GM12874 (cell line): Measurements from ENCODE around the gene NACAD.

Experiments
- CTCF ChIP-seq: IDR thresholded peaks from 2 replicates; pipeline ENCODE4 v1.5.1; 2011; ENCODE audit warnings: low read depth, mild to moderate bottlenecking, control low read depth, low read length, moderate library complexity; ENCODE audit not compliant: insufficient read depth

Gene NACAD

GRCh38 chr7:45085619-45086200 lies 3.1 kb downstream of the NACAD start:
- no peak for TF ChIP-seq CTCF

GRCh38 chr7:45084901-45085618 lies 3.7 kb downstream of the NACAD start:
- no peak for TF ChIP-seq CTCF

- TF ChIP-seq CTCF = no peak
Measured at GRCh38 chr7:45084336-45084735, 4.4 kb downstream of the NACAD start.

GRCh38 chr7:45082831-45083331 lies 5.9 kb downstream of the NACAD start:
- no peak for TF ChIP-seq CTCF

GRCh38 chr7:45082031-45082830 lies 6.5 kb downstream of the NACAD start:
- no peak for TF ChIP-seq CTCF

DNA sequence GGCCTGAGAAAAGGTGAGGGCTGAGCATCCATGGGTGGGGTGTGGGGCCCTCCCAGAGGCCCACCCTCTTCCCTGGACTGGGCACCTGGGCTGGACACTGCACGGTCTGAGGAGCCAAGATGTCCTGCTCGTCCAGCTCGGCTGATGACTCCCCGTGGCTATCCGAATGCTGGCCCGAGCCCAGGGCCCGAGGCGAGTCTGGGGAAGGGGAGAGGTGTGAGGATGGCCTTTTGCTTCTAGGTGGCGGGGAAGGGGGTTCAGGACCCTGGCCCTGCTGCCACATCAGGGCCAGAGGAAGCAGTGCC lies 7.1 kb downstream of the NACAD start:
- no peak for TF ChIP-seq CTCF

DNA sequence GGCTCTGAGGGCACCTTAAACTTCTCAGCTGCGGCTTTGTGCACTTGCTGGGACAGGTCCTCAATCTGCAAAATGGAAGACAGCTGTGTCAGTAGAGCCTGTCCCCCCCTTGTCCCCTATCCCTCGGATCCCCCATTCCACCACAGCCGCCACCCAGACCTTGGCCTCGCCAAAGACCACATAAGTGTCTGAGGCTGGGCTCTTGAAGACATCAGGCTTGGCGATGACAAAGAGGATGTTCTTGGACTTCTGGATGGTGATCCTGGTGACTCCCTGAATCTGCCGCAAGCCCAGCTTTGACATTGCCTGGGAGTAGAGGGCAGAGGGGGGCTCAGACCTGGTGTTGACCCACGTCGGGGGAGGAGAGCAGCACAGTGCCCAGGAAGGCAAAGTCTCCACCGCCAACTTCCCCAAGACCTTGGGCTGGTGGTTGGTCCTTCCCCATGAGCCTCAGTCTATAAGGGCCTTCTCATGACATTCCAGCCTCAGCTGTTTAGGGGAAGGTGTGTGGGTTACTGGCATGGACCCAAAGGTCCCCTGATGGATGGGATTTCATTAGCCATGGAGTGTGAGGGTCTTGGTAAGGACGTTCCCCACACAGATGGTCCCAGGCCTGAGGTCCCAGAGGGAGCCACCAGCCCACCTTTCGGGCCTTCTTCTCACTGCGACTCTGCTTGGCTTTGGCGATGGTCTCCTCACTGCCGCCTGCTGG lies 7.7 kb downstream of the NACAD start:
- TF ChIP-seq CTCF = no peak
